Adipocyte (in vitro differentiated cells): ENCODE results near the gene ATP1B2.

Experiments used
- DNase-seq: peaks from one replicate; pipeline ENCODE4 v3.0.0-alpha.2; 2015; ENCODE audit warnings: low read depth
- H3K27me3 ChIP-seq: replicated peaks from 2 replicates; pipeline ENCODE4 v1.7.0; 2013; ENCODE audit warnings: mild to moderate bottlenecking, low read length, moderate library complexity; ENCODE audit not compliant: control insufficient read depth, insufficient read depth
- H3K36me3 ChIP-seq: 2 replicates; pipeline ENCODE4 v1.7.0; 2013; ENCODE audit warnings: low read length, mild to moderate bottlenecking, moderate library complexity; ENCODE audit not compliant: control insufficient read depth, insufficient read depth, severe bottlenecking
- H3K4me1 ChIP-seq: 2 replicates; pipeline ENCODE4 v1.7.0; 2013; ENCODE audit warnings: mild to moderate bottlenecking, low read length, moderate library complexity; ENCODE audit not compliant: control insufficient read depth, insufficient read depth
- H3K4me3 ChIP-seq: 2 replicates; pipeline ENCODE4 v1.7.0; 2013; ENCODE audit warnings: mild to moderate bottlenecking, low read length, moderate library complexity
- H3K9ac ChIP-seq: 2 replicates; pipeline ENCODE4 v1.7.0; 2013; ENCODE audit warnings: mild to moderate bottlenecking, low read length, moderate library complexity
- H3K9me3 ChIP-seq: 2 replicates; pipeline ENCODE4 v1.7.0; 2013; ENCODE audit warnings: mild to moderate bottlenecking, low read length, moderate library complexity; ENCODE audit not compliant: control insufficient read depth

Gene ATP1B2

GRCh38 chr17:7687908-7688807, 37.4 kb downstream of the ATP1B2 start, which contains the start of gene WRAP53:
WRAP53 (plus strand) TSS chr17:7688477; CDS start chr17:7688649, 172 bp downstream.
- DNase-seq, result peak; percentile 100

DNA sequence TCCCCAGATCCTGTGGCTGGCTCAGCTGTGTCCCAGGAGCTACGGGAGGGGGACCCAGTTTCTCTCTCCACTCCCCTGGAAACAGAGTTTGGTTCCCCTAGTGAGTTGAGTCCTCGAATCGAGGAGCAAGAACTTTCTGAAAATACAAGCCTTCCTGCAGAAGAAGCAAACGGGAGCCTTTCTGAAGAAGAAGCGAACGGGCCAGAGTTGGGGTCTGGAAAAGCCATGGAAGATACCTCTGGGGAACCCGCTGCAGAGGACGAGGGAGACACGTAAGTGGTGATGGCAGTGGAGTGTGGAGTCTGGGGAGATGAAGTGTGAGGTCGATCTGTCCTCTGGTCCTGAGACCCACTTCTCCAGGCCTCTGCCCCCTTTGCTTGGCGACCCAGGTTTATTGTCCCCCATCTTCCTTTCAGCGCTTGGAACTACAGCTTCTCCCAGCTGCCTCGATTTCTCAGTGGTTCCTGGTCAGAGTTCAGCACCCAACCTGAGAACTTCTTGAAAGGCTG, 38.1 kb downstream of the ATP1B2 start:
- Histone ChIP-seq H3K27me3 (no peaks in the 10 kb centered on the region), H3K36me3 (no peaks in the 10 kb centered on the region), H3K9ac (peak overlapping the region; percentile 89), H3K4me3 (peak overlapping the region; percentile 95), H3K4me1 (peaks cover 25% of the 10 kb centered on the region), H3K9me3 (no peaks in the 10 kb centered on the region)
- DNase-seq, result no peak

More at GRCh38 chr17:7687908-7688807, 37.4 kb downstream of the ATP1B2 start, which contains the start of gene WRAP53:
- H3K36me3 ChIP-seq, result no peaks in the 10 kb centered on the region
- H3K4me1 ChIP-seq, result peaks cover 25% of the 10 kb centered on the region
- H3K27me3 ChIP-seq, result no peaks in the 10 kb centered on the region
- no peaks in the 10 kb centered on the region for H3K9me3 ChIP-seq
- peak within 1 kb of the TSS; percentile 100 for H3K4me3 ChIP-seq
- peak within 1 kb of the TSS; percentile 100 for H3K9ac ChIP-seq

- Histone ChIP-seq H3K36me3 (no peaks in the 10 kb centered on the region), H3K9ac (no peak overlapping the region), H3K4me3 (no peak overlapping the region), H3K27me3 (no peaks in the 10 kb centered on the region), H3K4me1 (no peaks in the 10 kb centered on the region), H3K9me3 (no peaks in the 10 kb centered on the region)
- no peak for DNase-seq
Measured at GRCh38 chr17:7695586-7695985, 44.9 kb downstream of the ATP1B2 start.

DNA sequence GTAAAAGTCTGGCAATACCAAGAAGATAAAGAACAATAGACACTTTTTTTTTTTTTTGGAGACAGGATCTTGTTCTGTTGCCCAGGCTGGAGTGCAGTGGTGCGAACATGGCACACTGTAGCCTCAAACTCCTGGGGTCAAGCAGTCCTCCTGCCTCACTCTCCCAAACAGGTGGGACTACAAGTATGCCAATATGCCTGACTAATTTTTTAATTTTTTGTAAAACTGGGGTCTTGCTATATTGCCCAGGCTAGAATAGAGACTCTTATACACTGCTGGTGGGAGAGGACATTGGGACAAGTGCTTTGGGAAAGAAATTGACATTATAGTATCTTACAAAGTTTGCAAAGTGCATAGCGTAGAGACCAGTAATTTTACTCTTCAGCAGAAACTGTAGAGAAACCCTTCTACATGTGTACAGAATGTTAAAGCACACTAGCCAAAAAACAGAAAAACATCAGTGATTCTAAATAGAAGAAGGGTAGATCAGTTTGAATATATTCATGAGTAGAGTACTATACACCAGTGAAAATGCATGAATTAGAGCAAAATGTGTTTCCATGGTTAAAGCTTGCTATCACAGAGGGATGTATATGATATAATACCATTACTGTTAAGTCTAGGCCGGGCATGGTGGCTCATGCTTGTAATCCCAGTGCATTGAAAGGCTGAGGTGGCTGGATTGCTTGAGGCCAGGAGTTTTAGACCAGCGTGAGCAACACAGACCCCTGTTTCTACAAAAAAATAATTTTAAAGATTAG, 47.3 kb downstream of the ATP1B2 start:
- H3K4me1 ChIP-seq, result no peaks in the 10 kb centered on the region
- no peak overlapping the region for H3K9ac ChIP-seq
- H3K36me3 ChIP-seq, result peaks cover 10% of the 10 kb centered on the region
- no peak for DNase-seq
- H3K4me3 ChIP-seq, result no peak overlapping the region
- no peaks in the 10 kb centered on the region for H3K27me3 ChIP-seq
- no peaks in the 10 kb centered on the region for H3K9me3 ChIP-seq

DNA sequence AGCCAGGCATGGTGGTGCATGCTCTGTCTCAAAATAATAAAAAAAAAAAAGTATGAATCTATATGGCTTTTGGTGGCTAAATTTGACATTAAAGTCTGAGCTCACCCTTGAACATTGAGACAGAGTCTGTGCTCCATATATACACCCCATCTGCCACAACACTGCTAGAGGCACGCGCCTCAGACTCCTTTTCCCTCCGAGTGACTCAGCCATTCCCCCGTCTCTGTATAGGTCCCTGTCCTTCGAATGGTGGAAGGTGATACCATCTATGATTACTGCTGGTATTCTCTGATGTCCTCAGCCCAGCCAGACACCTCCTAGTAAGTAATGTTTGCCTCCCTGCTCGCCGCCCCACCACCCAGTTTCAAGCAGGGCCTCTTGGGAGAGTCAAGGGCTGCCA, 49.8 kb downstream of the ATP1B2 start:
- H3K27me3 ChIP-seq, result peaks cover 12% of the 10 kb centered on the region
- DNase-seq, result no peak
- no peak overlapping the region for H3K4me3 ChIP-seq

DNA sequence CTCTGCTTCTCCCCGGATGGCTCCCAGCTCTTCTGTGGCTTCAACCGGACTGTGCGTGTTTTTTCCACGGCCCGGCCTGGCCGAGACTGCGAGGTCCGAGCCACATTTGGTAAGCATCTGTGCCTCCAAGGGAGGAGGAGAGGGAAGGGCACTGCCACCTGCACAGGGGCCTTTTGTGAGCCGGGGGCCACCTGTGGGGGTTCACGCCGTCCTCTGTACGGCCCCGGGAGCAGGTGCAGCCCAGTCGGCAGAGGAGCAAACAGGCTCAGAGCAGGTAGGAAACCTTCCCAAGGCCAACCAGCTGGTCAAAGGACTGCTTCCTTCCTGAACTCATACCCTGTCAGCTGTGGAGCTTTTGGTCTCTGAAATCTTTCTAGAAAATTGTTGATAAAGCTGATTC, 51.0 kb downstream of the ATP1B2 start:
- H3K36me3 ChIP-seq, result peaks cover 10% of the 10 kb centered on the region
- no peak overlapping the region for H3K9ac ChIP-seq
- peaks cover 11% of the 10 kb centered on the region for H3K4me1 ChIP-seq
- H3K9me3 ChIP-seq, result no peaks in the 10 kb centered on the region
- DNase-seq, result no peak
- H3K4me3 ChIP-seq, result no peak overlapping the region
- peaks cover 24% of the 10 kb centered on the region for H3K27me3 ChIP-seq

More for the DNA sequence above, 49.8 kb downstream of the ATP1B2 start:
- Histone ChIP-seq H3K9me3 (no peaks in the 10 kb centered on the region), H3K36me3 (peaks cover 10% of the 10 kb centered on the region), H3K4me1 (peaks cover 11% of the 10 kb centered on the region), H3K9ac (no peak overlapping the region)

DNA sequence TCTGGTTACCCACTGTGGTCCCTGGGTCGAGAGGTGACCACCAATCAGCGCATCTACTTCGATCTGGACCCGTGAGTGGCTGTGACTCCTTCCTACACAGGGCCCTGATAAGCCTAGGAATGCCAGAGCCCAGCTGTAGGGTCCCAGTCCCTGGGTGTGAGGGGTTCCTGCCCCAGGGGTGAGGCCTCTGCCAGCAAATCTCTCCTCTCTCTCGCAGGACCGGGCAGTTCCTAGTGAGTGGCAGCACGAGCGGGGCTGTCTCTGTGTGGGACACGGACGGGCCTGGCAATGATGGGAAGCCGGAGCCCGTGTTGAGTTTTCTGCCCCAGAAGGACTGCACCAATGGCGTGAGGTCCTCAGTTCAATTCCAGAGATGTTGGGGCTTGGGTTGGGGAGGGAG, 52.0 kb downstream of the ATP1B2 start:
- Histone ChIP-seq H3K9ac (no peak overlapping the region), H3K27me3 (peaks cover 34% of the 10 kb centered on the region), H3K36me3 (peaks cover 10% of the 10 kb centered on the region), H3K4me3 (no peak overlapping the region), H3K9me3 (no peaks in the 10 kb centered on the region), H3K4me1 (peaks cover 11% of the 10 kb centered on the region)
- no peak for DNase-seq

GRCh38 chr17:7703584-7704479, 53.1 kb downstream of the ATP1B2 start:
- peaks cover 41% of the 10 kb centered on the region for H3K27me3 ChIP-seq
- no peak overlapping the region for H3K4me3 ChIP-seq
- H3K4me1 ChIP-seq, result peaks cover 11% of the 10 kb centered on the region
- H3K36me3 ChIP-seq, result peaks cover 10% of the 10 kb centered on the region
- no peak overlapping the region for H3K9ac ChIP-seq
- no peaks in the 10 kb centered on the region for H3K9me3 ChIP-seq
- peak; percentile 57 for DNase-seq

DNA sequence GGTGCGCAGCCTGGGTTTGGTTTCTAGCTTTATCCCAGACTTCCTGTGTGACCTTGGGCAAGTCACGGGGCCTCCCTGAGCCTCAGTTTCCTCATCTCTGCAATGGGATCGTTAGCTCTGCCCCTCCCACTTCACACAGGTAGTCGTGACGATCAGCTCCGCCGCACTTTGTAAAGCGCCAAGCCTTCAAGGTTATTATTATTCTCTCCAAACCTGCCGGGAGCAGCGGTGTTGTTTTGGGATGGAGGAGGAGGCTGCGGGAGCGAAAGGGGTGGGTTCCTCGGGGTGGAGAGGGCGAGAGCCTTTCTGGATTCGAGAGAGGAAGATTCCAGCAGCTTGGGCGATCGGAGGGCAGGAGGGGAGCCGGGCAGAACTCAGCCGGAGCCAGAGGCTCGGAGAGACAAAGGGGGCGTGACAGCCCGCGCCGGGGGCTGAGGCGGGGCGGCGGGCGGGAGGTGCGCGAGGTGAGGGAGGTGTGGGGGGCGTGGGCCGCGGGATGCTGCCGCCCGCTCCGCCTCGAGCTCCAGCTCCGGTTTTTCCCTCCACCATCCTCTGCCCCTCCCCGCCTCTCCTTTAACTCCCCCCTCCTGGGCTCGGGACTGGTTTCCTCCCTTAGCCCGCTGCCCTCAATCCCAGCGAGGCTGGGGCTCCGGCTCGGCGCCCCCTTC, 54.0 kb downstream of the ATP1B2 start, which contains the start of gene EFNB3:
TSS of gene EFNB3 (plus strand) at position 602 of the 668 bp plus-strand sequence. CDS start 397 bp downstream, outside the sequence.
- H3K4me1 ChIP-seq, result peaks cover 11% of the 10 kb centered on the region
- H3K4me3 ChIP-seq, result peak within 1 kb of the TSS; percentile 60
- peaks cover 41% of the 10 kb centered on the region for H3K27me3 ChIP-seq
- peaks cover 10% of the 10 kb centered on the region for H3K36me3 ChIP-seq
- peak; percentile 62 for DNase-seq
- H3K9me3 ChIP-seq, result no peaks in the 10 kb centered on the region
- no peak within 1 kb of the TSS for H3K9ac ChIP-seq
